NCI-H1417 treated with DMSO at 0.1 percent for 48 hours (cell line): ENCODE results near the gene ASXL3.

ENCODE experiments used
- DNase-seq: peaks from one replicate; lab custom pipeline; 2025; lab: John Stamatoyannopoulos, UW

Gene ASXL3

DNA sequence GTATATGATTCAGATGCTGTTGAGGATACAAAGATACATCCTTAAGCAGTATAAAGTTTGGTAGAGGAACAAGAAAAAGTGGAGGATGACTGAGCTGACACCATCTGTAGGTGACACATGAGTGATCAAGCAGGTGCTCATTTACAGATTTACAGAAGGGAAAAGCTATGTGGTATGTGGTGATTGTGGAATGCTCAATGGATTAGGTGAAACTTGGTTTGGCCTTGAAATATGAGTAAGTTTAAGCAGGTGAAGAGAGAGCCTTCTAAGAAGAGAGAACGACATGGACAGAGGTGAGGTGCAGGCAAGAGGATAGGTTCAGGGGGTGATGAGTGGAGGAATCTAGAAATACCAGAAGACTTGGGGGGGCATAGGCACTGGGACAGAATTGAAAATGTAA is 5.9 kb downstream of the ASXL3 start:
- DNase-seq = no peak

DNA sequence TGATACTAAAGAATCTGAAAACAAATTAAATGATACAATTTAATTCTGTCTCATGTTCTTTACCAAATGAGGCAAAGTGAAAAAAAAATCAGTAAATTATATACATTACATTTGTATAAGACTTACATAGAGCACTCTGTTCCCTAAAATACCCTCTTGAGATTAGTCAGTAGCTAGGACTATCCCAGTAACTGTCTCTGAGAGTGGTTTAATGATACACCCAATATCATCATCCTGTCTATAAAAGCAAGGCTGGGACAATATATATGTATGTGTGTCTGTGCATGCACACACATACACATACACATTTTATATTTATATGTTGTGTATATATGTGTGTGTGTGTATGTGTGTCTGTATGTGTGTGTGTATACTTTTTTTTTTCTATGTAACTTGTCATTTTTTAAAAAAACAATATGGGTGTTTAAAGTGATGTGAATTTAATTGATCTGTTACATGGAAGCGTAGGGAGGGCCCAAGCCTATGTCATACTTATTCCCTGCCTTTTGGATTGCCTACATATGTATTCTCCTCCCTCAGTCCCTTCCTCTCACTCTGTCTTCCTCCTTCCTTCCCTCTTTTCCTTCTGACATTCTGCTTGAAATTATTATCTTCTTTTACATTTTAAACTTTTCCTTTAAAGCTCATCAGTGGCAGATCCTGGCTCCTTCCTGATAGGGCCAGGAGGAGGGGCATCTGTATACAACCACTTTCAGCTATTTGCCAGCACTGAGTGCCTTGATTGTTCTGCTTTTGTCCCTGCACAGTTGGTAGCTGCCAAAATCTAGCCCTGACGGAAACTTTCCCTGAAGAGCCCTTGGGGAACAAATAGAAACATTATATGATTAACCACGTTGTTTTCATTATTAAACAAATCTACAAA is 6.8 kb downstream of the ASXL3 start:
- DNase-seq = no peak

DNA sequence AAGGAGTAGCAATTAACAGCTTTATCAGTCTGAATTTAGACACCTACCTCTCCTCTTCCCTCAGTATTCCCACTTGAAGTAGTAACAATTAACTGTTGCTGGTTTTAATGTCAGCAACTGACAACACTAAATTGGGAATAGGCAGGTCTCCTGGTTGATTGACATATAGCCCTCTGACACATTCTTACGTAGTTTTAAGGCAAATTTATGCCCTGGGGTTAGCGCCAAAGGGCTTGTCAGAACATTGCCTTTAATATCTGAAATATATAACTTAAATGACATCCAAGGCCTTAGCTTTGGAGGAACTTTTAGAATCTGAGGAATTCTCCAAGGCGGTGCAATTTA is 7.4 kb downstream of the ASXL3 start:
- peak; percentile 90 for DNase-seq

DNA sequence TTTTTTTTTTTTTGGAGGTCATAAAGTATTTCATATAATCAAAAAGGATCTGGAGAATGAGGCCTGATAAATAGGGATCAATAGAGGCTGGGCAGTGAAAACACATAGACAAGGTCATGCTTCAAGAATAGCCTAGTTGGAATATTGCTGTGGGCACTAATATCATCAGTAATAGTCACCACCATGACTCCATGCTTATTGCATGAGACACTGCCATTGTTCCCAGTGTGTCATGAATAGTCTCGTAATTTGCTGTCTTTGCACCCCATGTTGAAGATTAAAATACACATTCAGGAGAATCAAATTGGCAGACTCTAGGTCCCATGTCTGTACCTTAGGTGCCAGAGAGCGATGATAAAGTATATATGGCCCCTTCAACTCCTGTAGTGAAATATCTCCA is 10.3 kb downstream of the ASXL3 start:
- DNase-seq = no peak

DNA sequence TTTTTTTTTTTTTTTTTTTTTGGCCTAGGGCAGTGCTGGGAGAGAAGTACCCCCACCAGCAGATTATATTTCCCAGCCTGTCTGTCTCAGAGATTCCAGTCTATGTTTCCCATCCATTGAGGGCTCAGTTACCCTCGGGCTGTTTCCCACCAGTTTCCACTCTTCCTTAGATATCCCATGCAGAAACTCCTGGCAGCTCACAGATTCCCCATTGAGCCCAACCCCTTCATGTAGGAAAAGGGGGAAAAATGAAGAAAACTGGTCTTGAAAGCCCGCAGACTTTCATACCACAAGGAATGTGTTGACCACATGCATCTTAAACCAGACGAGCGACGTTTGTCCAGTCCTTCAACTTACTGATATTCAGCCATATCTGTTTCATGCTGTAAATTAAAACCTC is 15.2 kb downstream of the ASXL3 start:
- DNase-seq = no peak

DNA sequence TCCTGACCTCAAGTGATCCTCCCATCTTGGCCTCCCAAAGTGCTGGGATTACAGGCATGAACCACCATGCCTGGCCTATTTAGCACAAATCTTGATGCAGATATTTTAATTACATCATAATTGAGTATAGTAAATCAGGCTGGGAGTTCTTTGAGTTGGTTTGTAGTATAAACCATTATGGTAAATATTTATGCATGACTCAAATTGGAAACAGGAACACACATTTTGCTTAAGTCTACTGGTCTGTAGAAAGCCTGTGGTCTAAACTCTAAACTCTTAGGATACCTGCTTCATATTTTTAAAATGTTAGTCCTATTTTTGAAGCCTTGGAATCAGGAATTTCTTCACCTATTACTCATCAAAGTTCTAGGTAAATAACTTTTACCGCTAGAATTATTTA is 16.8 kb downstream of the ASXL3 start:
- DNase-seq = no peak

DNA sequence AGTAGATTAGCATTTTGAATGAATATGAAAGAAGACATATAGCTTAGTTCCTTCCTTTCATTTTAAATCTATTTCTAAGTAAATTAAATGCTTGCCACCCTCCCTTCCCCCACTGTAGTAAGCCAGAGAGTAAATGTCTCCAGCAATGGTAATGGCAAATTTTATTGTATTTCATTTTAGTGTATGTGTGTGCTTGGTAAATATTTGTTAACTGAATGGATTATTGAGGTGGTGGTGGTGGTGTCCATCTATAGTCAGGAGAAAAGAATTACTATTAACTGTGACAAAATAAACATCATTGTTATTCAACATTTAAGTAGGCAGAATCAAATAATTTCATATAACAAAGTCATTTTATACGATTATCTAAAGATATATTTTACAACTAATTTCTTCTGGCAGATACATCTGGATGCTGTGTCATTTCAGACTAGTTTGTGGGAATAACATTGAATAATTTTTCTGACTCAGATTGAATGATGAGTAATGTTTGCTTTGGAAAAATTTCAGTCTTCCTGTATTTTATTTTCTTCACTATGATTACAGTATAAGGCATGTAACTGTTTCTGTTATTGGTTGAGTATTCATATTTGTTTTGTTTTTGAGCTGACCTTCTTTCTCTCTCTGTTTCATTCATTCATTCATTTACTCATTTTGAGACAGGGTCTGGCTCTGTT is 18.3 kb downstream of the ASXL3 start:
- no peak for DNase-seq

DNA sequence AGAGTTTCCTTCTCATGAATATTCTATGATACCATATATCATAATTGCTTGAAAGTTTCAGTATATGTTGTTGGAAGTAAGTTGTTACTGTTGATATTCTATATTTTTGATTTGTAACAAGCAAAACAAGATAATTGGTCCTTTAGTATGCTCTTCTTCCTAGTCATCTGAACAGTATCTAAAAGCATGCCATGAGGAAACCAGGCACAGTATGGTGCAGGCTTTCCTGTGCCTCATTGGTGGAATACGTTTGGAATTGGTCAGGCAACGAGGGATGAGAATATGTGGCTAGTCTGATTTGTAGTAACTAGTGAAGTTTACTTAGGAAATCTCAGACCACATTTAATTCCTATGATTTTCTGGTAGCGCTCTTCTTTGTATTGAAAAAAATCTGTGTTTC is 22.8 kb downstream of the ASXL3 start:
- no peak for DNase-seq

DNA sequence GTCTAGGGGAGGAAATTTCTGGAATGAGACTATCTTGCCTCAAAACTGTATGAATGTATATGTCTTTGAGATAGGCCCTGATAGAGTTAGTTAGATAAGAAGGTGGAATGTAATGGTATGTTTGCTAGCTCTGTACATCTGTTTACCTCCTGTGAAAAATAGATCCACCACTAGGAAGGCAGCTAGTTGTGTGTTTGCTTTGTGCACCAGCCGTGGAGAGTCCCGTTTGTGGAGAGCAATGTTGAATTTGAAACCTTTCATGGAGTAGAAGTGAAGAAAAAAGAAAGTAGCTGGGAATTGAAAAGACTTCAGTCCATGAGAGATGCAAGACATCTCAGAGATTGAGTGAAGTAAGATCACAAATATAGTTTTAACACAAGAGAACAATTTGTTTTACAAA is 25.4 kb downstream of the ASXL3 start:
- no peak for DNase-seq

DNA sequence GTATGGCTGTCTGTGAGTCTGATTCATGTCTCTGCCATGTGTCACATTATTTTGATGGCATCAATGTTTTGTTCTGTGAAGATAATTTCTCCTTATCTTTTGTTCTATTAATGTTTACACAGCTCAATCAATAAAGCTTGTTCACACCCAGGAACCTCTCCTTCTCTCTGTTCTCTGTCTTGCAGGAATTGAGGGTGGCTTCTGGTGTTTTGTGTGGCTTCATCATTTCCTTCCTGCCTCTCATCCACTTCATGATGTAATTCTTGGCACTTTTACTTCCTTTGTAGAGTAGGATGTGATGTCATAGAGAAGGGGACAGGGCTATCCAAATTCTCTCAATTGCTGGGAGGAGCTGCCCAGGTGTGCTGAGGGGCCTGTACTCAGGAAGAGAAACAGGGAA is 27.2 kb downstream of the ASXL3 start:
- DNase-seq = no peak

DNA sequence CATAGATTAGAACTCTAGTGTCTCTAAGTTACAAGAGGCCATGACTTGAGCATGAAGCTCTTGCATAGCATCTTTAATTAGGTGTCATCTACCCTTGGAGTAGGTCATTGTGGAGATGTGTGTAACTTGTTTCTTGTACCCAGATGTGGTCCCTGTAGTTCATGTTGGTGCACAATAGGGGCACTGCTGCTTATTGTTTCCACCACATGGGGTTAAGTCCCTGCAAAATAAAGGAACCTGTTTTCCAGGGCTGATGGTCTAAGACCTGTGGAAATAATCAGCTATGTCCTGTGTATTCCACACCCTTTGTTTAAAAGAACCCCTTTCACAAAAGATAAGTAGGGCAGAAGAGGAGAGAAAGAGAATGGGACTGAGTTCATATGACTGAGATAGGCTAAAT is 28.6 kb downstream of the ASXL3 start:
- DNase-seq = no peak

DNA sequence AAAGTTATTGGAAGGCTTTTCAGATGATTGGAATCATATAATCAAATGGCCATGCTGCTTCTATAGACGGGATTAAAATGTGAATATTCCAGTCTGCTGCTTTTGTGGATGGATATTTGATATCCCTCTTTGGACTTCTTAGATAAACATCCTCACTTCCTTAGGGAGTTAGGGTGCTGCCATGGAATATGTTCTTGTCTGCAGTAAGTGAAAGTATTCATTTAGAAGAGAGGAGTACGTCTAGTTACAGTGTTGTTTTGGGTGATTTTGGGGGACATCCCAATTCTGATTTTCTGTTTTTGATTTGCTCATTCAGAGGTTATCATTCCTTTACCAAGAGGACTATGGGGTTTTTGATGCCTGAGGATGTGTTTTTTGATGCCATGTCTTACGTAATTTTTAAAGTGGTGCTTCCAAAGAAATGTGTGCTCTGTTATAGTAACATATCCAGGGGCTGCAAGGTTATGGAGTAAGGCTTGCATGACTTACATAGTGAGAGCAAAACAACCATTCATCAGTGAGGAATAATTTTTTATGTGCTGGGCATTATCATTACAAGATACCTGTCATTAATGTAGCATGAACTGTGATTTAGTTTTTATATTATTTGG is 33.6 kb downstream of the ASXL3 start:
- no peak for DNase-seq

DNA sequence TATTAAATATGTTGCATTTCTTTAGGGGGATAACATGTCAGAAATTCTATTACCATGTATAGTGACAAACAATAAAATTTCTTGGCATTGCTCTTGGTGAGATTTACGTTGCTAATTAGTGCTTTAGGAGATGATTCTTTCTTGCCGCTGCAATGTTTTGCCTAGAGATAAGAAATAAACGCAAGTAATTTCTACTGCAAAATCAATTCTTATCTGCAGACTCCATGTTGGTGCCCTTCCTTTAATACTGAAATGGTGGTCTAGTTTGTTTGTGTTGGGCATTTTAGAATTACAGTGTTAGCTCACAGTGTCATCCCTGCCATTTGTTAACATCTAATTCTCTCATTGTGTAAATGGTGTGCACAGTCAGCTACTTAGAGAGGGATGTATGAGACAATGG is 34.6 kb downstream of the ASXL3 start:
- DNase-seq = no peak

DNA sequence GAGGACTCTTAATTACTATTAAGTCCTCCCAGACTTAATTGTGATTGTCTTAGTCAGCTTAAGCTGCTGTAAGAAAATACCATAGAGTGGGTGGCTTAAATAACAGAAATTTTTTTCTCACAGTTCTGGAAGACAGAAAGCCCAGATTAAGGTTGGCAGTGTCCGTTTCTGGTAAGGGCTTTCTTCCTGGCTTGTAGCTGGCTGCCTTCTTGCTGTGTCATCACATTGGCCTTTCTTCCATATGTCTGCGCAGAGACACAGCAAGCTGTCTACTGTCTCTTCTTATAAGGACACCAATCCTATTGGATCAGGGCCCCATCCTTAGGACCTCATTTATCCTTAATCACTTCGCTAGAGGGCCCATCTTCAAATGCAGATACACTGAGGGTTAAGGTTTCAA is 38.5 kb downstream of the ASXL3 start:
- DNase-seq = no peak

DNA sequence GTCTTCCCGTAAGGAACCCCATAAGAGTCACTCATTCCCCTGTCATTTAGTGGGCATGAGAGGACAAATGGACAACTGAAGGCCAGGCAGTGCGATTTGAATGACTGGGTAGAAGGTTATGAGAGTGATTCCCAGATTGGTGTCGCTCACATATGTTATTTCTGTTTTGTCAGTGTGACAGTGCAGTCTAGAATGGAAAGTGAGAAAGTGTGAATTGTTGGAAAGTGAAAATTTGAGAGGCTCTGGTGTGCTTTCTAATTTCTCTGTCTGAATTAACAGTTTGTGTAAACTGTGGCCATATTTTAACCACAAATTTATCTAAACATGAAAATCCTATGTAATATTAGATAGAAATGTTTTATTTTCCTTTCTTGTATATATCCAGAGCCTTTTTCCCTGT is 49.1 kb downstream of the ASXL3 start:
- DNase-seq = no peak

DNA sequence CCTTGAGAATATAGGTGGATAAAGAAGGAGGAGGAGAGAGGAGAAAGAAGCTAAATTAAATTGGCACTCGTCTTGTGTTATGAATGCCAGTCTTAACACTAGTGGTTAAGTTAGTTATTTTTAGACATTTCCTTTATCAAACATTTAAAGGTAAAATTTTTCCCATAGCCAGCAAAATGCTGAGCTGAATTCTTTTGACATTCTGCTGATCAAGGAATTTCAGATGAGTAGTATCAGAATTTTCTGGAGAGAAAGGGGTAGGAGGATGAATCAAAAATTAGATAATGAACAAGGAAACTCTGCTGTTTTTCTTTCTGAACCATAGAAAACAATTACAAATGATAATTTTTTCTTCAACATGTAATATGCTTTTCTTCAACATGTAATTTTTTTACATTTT is 52.5 kb downstream of the ASXL3 start:
- DNase-seq = no peak

DNA sequence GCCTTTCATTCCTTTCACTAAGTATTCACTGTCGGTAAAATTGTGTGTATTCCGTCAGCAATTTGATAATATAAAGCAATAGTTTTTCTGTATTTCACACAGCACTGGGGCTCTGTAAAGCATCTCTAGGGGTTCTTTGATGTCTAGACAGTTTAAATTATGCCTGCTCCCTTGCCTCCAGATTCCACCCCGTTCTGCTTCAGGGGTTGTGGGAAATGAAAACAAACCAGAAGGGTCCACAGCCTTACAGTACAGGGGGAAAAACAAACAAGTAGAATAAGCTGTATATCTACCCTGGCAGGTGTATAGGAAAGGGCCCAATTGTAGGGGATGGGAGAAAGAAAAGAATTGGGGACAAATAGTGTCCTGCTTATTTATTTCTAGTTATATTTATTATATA is 63.1 kb downstream of the ASXL3 start:
- no peak for DNase-seq

DNA sequence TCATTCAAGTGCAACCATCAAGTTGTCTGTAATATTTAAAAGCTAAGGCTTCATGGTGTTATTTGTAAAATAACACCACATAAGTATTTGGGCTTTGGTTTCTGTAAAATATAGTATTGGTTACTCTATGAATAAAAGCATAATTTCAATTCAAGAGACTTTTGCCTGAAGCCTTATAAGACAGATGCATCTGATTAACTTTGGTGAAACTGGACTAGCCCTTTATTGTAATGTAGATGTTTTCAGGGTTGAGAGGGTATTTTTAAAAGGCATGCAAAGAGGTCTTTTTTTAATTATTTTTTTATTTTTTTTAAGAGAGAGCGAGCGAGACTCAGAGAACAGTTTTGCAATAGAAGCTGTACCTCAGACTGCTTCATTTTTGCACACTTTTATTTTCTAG is 66.5 kb downstream of the ASXL3 start:
- DNase-seq = no peak

DNA sequence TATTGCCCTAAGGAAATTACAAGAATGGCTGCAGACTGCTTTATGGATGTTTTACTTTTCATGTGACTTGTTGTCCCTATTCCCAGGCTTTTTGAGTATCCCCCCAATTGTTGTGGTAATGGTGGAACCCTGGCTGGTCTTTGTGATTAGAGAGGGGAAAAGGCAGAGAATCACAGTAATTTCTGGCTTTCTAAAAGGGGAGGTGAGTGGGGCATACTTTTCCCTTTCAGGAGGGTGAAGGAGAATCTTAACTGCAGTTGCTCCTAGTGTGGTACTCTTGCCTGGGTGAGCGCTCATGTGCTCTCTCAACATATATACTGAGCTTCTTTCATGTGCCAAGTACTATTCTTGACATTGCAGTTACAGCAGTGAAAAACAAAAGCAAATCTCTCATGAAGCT is 69.3 kb downstream of the ASXL3 start:
- no peak for DNase-seq

DNA sequence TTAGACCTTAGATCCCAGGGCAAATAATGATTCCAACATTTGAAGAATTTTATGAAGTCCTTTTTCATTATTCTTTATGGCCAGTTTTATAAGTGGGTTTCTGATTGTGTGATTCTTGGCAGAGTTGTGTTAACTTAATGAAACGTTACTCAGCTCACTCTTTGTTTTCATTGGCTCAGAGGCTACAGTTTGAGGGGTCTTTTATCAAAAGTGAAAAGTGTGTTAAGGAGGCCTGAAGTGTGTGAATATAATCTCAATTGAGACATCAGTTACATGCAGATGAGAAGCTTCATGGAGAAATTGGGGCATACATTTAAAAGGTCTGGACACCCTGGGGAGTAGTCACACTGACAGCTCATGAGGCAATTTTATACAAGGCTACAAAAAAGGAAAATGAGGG is 74.6 kb downstream of the ASXL3 start:
- no peak for DNase-seq

DNA sequence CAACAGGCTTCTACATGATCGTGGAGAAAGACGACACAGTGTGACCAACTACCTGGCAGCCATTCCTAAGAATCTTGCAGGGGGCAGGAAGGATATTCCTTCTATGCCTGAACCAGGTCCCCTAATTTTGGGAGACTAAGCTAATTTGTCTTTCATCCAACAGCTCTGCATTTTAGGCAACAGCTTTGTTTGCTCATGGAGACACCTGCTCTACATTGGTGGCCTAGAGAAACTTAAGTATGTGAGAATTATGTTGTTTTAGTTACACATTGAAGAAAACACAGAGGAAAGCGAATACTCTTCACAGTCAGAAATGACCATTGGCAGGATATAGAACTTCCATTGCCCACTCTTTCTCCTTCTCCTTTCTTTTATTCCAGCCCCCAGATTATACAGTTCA is 75.2 kb downstream of the ASXL3 start:
- DNase-seq = no peak

DNA sequence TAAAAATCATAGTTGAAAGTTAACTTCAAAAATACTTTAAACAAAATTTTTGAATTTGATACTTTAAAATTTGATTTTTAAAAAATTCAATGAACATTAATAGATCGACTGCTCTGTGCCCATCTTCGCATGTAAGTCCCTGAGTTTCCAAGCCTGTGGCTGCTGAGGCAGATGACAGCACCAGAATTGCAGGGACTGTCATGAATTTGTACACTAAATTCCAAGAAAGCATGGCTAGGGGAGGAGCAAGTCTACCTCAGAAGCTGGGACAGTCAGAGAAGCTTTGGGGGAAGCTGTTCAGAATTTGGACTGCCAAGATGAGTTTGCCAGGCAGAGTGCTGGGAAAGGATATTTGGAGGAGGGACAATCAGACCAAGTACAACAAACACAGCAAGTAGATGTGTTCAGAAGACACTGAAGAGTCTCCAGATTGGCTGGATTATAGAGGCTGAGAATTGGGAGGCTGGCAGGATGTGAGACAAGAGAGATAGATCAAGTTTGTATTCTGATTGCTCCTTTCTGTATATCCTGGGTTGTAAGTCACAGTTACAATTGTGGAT is 79.0 kb downstream of the ASXL3 start:
- DNase-seq = no peak

DNA sequence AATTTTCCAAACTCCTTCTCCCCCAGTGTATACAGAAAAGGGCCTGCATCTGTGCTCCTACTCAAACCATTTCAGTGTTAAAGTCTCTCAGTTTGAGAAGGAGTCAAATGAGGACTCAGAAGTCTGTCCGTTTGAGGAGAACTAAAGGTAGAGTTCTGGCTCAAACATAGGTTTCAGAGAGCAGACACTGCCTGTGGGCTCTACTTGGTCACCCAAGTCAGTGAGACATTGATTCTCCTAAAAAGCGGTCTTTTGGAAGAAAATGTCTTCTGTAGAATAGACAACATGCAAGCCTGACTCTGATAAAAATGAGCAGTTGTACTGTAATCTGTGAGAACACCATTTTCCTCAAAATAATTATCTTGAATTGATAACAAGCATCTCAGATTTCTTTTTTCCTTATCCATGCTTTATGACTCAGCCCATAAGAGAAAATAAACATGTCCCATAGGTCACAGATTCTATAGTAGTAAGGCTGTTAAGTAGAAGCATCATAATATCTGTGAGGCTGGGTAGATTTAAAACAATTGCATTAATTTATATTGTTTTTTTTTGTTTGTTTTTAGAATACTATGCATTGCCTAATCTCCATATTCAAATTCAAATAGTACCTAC is 82.8 kb downstream of the ASXL3 start:
- no peak for DNase-seq
